Stimulated activated CD8-positive, alpha-beta memory T cell treated with anti-CD3 and anti-CD28 coated beads, Interleukin-12 subunit alpha, Interleukin-12 subunit beta, amount 100 ng/mL, for 1 hour (primary cell): ENCODE data around the gene SELL.
"Not testable (repeated sequence)": the region's sequence is repeated elsewhere in the genome, so short reads cannot be mapped to it uniquely, and the experiment has no call there.

Source experiments
- DNase-seq: peaks from one replicate; pipeline ENCODE4 v3.0.0-alpha.2; 2020; ENCODE audit warnings: low read depth

The SELL gene

DNA sequence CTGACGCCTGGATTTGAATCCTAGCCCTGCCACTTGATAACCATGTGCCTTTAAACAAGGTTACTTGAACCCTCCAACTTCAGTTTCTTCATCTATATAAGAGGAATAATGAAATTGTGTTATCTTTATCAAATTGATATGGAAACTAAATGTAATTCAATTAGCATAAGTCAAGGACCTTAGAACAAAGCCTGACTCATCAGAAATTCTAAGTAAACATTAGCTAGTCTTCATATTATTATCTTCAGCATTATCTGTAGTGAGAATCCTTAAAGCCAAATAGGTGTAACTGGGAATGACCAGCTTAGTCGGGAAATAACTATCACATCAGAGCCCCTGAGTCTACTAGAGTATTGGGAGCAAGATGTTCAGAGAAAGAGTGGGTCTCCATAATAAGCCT, 6.6 kb downstream of the SELL start:
- no peak for DNase-seq

DNA sequence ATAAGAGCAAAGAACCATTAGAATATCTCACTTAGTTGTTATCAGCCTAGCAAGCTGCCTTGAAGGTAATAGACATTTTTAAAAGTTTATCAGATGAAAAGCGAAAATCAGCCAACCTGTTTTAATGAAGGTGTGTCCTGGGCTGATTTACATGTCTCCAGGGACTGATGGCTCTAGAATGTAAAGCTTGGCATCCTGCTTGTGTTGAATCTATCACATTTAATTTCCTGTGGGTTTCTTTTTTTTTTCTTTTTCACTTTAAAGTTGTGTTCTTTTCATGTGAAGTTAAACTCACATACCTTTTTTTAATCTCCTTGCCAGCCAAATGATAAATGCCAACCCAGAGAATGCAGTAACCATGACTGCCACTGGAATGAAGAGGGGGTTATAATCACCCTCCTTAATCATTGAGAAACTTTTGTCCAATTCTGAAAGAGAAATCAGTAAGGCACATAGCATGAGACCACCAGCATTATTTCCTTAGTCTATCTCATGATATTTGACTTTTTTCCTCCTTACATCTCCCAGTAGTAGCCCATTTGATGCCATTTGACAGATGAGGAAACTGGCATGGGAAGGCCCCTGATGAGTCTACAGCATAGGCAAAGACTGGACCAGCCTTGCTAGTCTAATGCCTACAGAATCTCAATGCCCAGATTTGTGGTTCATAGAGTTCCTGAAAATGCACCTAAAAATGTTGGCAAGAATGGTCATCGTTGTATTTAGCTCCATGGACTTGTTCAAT, 10.0 kb downstream of the SELL start:
- no peak for DNase-seq

DNA sequence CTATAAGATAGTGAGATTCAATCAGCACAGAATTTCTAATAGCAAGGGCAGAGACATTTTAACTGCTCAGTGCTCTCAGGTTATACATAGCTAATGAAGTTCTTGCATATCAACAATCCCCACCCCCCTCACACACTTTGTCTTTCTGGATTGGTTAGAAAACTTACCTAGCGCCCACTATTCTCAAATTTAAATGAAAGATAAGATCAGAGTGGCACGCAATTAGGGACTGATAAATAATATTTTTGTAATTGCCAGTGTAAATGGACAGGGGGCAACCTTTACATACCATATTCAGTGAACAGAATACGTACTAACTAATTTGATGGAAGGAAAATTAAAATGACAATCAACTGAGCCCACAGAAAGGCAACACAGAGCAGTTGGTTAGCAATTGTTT, 11.7 kb downstream of the SELL start:
- no peak for DNase-seq

DNA sequence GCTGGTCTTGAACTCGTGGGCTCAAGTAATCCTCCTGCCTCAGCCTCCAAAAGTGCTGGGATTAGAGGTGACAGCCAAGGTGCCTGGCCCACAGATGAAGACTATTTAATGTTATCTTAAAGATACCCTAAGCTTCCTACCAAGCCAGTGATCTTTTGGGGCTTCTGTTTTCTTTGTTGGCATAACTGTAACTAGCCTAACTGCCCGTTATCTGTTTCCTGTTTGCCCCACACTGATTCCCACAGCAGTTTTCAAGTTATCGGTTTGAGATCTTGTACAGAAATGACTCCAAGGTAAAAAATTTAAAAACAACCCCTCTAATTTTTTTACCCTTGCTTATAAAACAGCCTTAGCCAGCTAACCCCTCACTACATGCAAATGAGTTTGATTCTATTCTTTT, 12.4 kb downstream of the SELL start:
- DNase-seq, result no peak

DNA sequence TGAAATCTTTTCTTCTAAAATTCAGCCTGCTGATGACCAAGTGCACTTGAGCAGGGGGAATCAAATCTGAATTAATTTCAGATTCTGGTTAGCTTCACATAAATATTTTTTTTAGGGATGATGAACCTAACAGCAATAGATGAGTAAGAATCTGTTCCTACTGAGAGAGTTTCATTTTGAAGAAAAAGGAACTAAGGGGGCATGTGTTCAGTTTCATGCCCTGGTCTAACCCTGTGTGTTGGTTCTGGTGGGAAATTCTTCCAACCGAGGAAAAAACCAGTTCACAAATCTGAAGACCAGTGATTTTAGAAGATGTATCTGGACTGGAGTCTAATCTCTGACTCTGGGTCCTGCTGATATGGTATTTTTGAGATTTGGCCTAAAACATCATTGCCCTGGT, 13.7 kb downstream of the SELL start:
- no peak for DNase-seq

DNA sequence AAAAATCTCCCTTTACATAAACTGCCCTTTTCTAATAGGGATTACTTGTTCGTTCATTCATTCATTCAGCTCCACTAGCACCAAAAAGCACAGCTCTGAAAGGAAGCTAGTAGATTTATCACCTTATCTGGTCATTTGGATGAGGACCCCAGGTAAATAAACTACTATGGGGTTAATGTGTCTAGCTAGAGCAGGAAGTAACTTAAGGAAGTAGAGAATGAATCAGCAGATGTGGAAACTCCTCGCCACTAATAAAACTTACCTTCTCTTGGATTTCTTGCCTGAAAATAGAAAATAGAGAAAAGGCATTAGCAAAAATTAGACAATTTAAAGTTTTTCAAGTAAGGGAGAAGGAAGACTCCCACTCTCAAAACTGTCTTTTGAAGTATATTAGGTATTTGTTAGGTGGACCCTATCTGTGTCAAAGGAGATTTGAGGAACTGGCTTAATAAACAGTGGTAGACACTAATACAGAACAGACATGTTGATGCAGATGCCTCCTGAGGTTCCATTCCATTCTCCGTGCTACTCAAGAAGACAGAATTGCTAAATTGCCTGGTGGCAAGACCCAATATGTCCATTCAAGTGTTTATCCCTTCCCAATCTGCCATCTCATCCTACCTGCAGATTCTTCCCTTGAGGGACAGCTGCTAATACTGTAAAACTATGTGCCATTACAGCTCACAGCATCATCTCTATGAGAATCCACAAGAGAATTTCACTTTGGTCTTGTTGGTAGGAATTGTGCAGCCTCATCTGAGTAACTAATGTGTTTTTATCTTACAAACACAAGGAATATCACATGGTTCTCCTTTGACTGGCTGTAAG, 14.9 kb downstream of the SELL start:
- no peak for DNase-seq

DNA sequence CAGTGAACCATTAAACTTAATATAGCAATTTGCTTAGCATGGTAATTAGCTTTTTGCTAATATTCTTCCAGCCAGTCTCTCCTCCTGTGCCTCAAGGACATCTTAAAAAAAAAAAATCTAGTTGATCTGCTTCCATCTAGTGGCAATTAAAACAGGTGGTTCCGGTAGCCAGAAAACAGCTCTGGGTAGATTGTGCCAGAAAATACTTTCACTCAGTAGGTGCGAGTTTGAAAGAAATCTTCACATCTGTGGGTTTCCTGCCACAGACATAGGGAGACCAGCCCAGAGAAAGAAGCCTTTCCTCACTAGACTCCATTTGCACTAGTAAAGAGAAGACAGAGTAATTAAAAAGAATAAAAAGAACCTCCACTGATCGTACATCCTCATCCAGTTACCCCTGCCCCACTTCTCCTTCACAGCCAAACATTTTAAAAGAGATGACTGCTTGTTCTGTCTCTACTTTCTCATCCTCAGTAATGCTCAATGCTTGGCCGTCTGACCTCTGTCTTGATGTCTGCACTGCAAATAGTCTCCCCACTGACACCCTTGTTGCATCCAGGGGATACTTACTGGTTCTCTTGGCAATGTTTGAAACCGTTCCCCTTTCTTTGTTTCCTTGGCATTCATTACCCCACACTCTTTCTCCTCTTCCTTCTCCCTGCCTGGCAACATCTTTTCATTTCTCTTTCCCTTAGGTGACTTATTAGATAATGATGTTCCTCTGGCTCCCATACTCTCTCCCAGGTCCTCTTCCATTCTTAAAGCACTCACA, 16.9 kb downstream of the SELL start:
- no peak for DNase-seq

DNA sequence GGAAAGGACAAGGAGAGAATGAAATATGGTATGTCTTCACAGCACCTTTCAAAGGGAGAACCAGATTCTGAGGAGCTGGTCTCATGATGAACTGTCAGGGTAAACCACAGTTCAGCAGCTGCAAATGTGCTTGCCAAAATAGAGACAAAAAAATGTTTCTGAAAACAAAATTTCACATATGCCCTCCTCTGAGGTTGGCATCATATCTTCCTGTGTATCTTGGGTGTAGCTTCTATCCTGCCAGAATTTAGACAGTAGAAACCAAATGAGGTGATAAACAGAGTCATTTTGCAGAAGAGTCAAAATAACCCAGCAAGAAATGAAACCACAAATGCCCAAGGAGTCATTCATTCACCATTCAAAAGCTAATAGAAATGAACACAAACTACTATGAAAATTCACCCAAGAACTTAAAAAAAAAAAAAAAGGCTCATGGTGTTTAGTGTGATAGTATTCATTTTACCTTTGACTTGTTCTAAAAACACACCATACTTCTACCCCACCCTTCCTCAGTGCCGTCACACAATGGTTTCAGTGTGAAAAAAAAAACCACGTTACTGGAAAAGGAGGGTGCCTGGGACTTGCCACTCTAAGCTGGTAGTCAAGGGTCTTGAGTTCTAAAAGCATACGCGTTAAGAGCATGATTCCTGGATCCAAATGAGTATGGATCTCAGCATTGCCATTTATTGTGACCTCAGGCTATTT, 18.5 kb downstream of the SELL start:
- DNase-seq, result no peak

DNA sequence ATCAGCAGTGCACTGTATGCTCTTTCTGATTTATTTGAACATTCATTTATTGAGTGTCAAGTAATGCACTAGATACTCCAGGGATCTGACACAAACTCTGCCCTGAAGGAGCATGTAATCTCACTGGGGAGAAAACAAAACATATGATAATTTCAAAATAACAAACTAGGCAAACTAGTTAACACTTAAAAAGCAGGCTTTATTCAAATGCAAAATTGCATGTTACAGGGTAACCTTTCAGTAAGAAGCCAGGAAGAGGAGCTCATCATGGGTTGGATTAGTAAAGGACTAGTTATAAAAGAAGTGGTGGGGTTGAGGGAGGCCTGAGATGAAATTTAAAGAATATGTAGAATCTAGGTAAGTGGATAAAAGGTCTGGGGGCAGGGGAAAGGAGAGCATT, 20.9 kb downstream of the SELL start:
- DNase-seq, result no peak

DNA sequence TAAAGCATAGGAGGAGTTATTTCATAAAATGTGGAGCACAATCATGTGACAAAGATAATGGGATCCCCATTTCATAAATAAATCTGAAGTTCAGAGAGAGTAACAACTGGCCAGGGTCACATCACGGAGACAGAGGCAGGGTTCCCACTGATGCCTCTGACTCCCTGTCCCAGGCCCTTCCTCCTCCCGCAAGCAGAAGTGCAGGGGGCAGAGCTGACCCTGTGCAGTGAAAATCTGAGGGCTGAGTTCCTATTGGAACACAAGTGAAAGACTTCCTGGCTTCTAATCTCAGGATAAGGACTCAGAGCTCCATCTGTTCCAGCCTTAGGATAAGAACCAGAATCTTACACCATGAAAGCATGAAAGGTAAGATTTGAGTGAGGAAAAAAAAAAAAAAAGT, 22.0 kb downstream of the SELL start:
- DNase-seq, result no peak

DNA sequence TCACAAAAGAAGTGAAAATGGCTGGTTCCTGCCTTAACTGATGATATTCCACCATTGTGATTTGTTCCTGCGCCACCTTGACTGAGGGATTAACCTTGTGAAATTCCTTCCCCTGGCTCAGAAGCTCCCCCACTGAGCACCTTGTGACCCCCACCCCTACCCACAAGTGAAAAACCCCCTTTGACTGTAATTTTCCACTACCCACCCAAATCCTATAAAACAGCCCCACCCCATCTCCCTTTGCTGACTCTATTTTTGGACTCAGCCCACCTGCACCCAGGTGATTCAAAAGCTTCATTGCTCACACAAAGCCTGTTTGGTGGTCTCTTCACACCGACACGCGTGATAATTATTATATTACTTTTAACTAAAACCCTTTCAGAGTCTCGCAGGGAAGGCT, 23.0 kb downstream of the SELL start:
- not testable (repeated sequence) for DNase-seq

DNA sequence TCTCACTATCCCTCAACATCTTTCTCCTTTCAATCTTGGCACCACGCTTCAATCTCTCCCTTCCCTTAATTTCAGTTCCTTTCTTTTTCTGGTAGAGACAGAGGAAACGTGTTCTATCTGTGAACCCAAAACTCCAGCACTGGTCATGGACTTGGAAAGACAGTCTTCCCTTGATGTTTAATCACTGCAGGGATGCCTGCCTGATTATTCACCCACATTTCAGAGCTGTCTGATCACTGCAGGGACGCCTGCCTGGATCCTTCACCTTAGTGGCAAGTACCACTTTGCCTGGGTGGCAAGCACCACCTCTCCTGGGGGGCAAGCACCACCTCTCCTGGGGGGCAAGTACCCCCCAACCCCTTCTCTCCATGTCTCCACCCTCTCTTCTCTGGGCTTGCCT, 27.8 kb downstream of the SELL start:
- no peak for DNase-seq

DNA sequence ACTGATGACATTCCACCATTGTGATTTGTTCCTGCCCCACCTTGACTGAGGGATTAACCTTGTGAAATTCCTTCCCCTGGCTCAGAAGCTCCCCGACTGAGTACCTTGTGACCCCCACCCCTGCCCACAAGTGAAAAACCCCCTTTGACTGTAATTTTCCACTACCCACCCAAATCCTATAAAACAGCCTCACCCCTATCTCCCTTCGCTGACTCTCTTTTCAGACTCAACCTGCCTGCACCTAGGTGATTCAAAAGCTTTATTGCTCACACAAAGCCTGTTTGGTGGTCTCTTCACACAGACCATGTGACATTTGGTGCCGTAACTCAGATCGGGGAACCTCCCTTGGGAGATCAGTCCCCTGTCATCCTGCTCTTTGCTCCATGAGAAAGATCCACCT, 28.3 kb downstream of the SELL start:
- not testable (repeated sequence) for DNase-seq

DNA sequence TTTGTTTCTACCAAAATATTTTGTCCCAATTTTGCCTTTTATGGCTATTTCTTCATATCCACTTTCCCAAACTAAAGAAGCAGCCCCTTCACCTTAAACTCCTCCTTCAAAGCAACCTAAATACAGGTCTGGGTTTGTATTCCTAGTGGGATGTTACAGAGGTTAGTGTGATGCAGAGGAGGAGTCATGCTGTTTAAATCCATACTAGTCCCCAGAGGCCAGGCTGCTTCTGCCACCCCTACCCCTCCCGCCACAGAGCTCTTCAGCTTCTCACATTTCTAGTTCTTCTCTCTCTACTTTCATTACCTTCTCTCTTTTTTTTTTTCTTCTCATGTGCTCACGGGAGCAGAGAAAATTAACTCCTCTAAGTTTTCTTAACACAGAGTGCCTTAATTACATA, 29.3 kb downstream of the SELL start:
- DNase-seq, result no peak

DNA sequence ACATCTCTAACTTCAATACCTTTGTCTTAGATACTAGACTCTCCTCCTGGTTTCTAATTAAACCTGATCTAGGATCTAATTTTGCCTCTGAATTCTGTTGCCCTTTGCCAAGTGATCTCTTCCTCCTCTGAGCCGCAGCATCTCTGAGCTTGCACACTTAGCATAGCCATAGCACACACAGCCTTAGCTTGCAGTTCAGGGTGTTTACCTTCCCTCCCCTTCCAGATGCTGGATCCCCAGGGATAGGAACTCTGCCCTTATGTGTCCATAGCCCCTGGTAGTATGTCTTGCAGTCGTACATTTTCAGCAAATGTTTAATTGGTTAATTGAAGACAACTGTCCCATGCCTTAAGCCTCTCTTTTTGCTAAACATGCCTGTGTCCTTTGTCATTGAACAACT, 30.3 kb downstream of the SELL start:
- no peak for DNase-seq

DNA sequence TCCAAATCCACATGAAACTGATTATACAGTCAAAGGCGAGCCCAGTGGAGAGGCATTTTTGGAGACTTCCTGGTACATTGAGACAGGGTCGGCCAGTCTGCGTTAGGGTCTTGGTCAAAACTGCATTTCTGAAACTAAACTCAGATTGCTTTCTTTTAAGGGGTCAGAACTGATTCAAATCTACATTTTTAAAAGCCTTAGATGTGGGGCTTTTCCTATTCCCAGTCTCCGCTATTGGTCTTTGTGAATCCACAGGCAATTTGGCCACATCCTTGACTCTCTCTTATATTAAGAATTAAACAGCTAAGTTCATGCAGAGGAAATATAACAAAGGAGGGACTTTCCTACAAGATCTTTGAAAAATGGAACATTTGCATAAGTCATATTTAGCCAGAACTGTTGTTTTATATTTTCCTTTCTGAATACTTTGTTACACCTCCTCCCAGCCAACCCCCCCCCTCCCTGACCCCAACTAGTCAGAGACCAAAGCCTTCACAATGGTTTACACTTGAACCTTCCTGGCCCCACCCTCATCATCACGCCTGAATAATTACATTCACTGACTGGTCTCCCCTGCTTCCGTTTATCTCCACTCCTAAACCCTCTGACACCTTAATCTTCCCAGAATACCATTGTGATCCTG, 30.9 kb downstream of the SELL start:
- DNase-seq, result no peak

DNA sequence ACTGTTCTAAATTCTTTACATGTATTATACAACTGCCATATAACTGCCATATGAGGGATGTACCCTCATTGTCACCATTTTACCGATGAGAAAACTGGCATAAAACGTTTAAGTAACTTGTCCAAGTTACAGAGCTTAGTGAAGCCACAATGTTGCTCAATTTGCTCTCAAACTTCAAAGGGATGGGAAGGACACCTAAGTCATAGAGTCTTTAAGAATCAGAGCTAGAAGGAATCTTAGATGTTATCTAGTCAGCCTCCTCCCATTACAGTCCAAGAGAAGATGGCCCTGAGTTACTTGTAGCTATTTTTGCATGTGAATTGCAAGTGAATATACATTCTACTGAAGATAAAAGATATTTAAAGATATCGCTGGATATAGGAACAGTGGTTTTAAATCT, 31.7 kb downstream of the SELL start:
- DNase-seq, result no peak

DNA sequence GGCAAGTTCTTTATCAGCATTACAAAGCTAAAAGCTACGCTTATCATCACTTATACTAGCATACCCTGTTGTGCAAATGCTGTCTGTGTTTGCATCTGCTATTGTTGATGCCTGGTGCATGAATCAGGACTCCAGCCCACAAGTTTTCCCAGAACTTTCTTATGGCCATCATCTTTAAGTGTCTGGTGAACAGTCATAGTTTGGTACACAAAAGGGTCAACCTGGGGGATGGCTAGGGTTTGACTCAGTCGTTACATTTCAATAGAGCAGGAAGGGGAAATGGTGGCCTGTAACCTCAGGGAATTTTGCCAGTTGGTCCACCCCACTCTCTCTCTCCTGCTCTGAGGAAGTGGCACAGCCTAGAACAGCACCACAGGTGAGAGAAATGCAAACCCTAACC, 35.4 kb downstream of the SELL start:
- DNase-seq, result no peak

DNA sequence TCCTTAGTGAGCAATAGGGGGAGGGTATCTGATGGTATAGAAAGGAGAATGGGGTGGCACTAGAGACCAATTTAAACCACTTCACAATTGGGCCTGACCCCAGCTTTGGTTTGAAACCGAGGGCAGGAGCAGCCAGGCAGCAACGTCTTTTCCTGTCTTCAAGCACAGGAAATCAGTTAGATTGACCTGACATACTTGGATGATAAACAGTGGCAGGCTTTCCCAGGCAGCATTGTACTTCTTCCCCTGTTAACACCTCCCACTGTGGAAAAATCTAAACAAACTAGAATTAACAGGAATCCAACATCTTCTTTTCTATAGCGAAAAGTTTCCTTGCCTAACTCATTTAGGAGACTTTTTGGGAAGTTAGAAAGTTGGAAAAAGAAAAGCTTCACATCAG, 40.6 kb downstream of the SELL start:
- DNase-seq, result no peak

DNA sequence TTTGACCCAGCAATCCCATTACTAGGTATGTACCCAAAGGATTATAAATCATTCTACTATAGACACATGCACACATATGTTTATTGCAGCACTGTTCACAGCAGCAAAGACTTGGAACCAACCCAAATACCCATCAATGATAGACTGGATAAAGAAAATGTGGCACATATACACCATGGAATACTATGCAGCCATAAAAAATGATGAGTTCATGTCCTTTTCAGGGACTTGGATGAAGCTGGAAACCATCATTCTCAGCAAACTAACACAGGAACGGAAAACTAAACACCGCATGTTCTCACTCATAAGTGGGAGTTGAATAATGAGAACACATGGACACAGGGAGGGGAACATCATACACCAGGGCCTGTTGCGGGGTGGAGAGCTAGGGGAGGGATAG, 41.2 kb downstream of the SELL start:
- DNase-seq, result not testable (repeated sequence)

DNA sequence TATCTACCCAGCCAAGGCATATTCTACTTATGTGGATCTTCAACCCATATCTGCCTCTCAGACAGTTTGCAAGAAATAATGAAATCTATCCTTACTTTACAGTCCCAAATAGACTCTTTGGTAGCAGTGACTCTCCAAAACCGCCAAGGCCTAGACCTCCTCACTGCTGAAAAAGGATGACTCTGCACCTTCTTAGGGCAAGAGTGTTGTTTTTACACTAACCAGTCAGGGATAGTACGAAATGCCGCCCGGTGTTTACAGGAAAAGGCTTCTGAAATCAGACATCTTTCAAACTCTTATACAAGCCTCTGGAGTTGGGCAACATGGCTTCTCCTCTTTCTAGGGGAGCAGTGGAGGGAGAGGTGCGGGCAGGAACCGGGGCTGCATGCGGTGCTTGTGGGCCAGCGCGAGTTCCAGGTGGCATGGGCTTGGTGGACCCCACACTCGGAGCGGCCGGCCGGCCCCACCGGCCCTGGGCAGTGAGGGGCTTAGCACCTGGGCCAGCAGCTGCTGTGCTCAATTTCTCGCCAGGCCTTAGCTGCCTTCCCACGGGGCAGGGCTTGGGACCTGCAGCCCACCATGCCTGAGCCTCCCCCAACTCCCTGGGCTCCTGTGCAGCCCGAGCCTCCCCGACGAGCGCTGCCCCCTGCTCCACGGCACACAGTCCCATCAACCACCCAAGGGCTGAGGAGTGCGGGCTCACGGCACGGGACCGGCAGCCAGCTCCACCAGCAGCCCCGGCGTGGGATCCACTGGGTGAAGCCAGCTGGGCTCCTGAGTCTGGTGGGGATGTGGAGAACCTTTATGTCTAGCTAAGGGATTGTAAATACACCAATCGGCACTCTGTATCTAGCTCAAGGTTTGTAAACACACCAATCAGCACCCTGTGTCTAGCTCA, 43.5 kb downstream of the SELL start:
- DNase-seq, result not testable (repeated sequence)
